ENCODE data around the gene FRAS1.
"Not testable (repeated sequence)": the region's sequence is repeated elsewhere in the genome, so short reads cannot be mapped to it uniquely, and the experiment has no call there.

The FRAS1 gene

GRCh38 chr4:78225236-78225635, 168.1 kb downstream of the FRAS1 start:
- no peak for DNase-seq

GRCh38 chr4:78226279-78226678, 169.2 kb downstream of the FRAS1 start:
- no peak for DNase-seq

GRCh38 chr4:78227411-78228057, 170.4 kb downstream of the FRAS1 start:
- no peak for DNase-seq

GRCh38 chr4:78235800-78236199, 178.7 kb downstream of the FRAS1 start:
- DNase-seq, result no peak

GRCh38 chr4:78237360-78237759, 180.2 kb downstream of the FRAS1 start:
- no peak for DNase-seq

GRCh38 chr4:78242071-78242470, 184.9 kb downstream of the FRAS1 start:
- no peak for DNase-seq

GRCh38 chr4:78244705-78245485, 187.8 kb downstream of the FRAS1 start:
- DNase-seq, result no peak

- DNase-seq, result no peak
These were observed 190.6 kb downstream of the FRAS1 start for GRCh38 chr4:78247536-78248285.

- no peak for DNase-seq
These were observed 193.4 kb downstream of the FRAS1 start for GRCh38 chr4:78250500-78250899.

GRCh38 chr4:78252773-78253172, 195.7 kb downstream of the FRAS1 start:
- DNase-seq, result not testable (repeated sequence)

- no peak for DNase-seq
These were observed 197.8 kb downstream of the FRAS1 start for GRCh38 chr4:78254893-78255292.

- no peak for DNase-seq
These were observed 207.9 kb downstream of the FRAS1 start for GRCh38 chr4:78265006-78265405.

GRCh38 chr4:78267790-78268189, 210.7 kb downstream of the FRAS1 start:
- no peak for DNase-seq

GRCh38 chr4:78268597-78268996, 211.5 kb downstream of the FRAS1 start:
- DNase-seq, result no peak

GRCh38 chr4:78275450-78275849, 218.3 kb downstream of the FRAS1 start:
- DNase-seq, result not testable (repeated sequence)

GRCh38 chr4:78286281-78286680, 229.2 kb downstream of the FRAS1 start:
- DNase-seq, result no peak

GRCh38 chr4:78288327-78288726, 231.2 kb downstream of the FRAS1 start:
- no peak for DNase-seq

- no peak for DNase-seq
These were observed 234.2 kb downstream of the FRAS1 start for GRCh38 chr4:78291277-78291676.

- DNase-seq, result no peak
These were observed 235.2 kb downstream of the FRAS1 start for GRCh38 chr4:78292341-78292740.

GRCh38 chr4:78292856-78293255, 235.7 kb downstream of the FRAS1 start:
- no peak for DNase-seq

GRCh38 chr4:78293348-78293747, 236.2 kb downstream of the FRAS1 start:
- DNase-seq, result no peak

- DNase-seq, result no peak
These were observed 236.7 kb downstream of the FRAS1 start for GRCh38 chr4:78293821-78294301.

- no peak for DNase-seq
These were observed 239.1 kb downstream of the FRAS1 start for GRCh38 chr4:78296261-78296660.

All from activated CD8-positive, alpha-beta memory T cell treated with anti-CD3 and anti-CD28 coated beads, Interleukin-2, amount 50 U/mL, for 4 hours (primary cell).